Endothelial cell of umbilical vein (primary cell): Measurements from ENCODE around the gene COL26A1. TPM values are rescaled to one million over a fixed set of nuclear protein-coding genes. Genes with fewer than 3 reads are reported as not detected.

ENCODE experiments used
- BruUV-seq: library from RNA; stranded (reverse); fragments of 400-500 nt; replicated peaks from 2 replicates; lab custom pipeline; 2021; lab: Mats Ljungman, UMichigan
- CTCF ChIA-PET: fragments of 300-600, 350-600 bp; sonication (Branson Sonifier 250); formaldehyde crosslinking; loops from one replicate; lab custom pipeline; 2021; ENCODE audit warnings: antibody characterized with exemption, inconsistent platforms; lab: Charles Lee
- POLR2A ChIA-PET: fragments of 300-600, 350-600 bp; sonication (Branson Sonifier 250); formaldehyde crosslinking; loops from one replicate; lab custom pipeline; 2021; ENCODE audit warnings: antibody characterized with exemption, inconsistent platforms; lab: Charles Lee
- DNase-seq: peaks from one replicate; pipeline ENCODE4 v3.0.0-alpha.2; 2011; ENCODE audit warnings: low read depth, low spot score
- FAIRE-seq: peaks from 2 replicates; lab custom pipeline; 2011; peaks lifted over from hg19 to GRCh38; lab: Jason Lieb, UNC
- H2AFZ ChIP-seq: 2 replicates; pipeline ENCODE4 v1.6.0; 2012; ENCODE audit warnings: low read depth, low read length, control low read depth, inconsistent platforms
- H3K27ac ChIP-seq: 2 replicates; pipeline ENCODE4 v1.5.1; 2011; ENCODE audit warnings: low read depth, mild to moderate bottlenecking, control low read depth, low read length, moderate library complexity; ENCODE audit not compliant: insufficient read depth
- H3K27me3 ChIP-seq, 2 experiments: 2 replicates each; pipeline versions ENCODE4 v1.6.0 to v1.6.1; 2011; ENCODE audit warnings: low read length in 2 of 2, mixed read lengths in 1 of 2; ENCODE audit not compliant: control insufficient read depth in 2 of 2, insufficient read depth in 2 of 2
- H3K36me3 ChIP-seq, 2 experiments: 2 replicates in 1 of 2; 3 replicates in 1 of 2; pipeline ENCODE4 v1.5.1; 2011; ENCODE audit warnings: low read length in 2 of 2, mild to moderate bottlenecking in 1 of 2, moderate library complexity in 1 of 2; ENCODE audit not compliant: control insufficient read depth in 2 of 2, insufficient read depth in 2 of 2; ENCODE audit errors: extremely low read depth in 1 of 2
- H3K4me1 ChIP-seq: 3 replicates; pipeline ENCODE4 v1.5.1; 2011; ENCODE audit warnings: mild to moderate bottlenecking, low read length; ENCODE audit not compliant: control insufficient read depth, insufficient read depth; ENCODE audit errors: extremely low read depth
- H3K4me2 ChIP-seq: 2 replicates; pipeline ENCODE4 v1.6.1; 2011; ENCODE audit warnings: low read length, control low read depth, mixed read lengths; ENCODE audit not compliant: insufficient read depth
- H3K4me3 ChIP-seq, 3 experiments: fragments of 200-600 bp in 1 of 3; sonication (generic), shearing (Covaris generic) in 1 of 3; replicated peaks in 1 of 3; 2 replicates each; pipeline ENCODE4 v1.5.1; 2011 to 2016; ENCODE audit warnings: control low read depth in 3 of 3, low read length in 3 of 3, mild to moderate bottlenecking in 2 of 3, inconsistent platforms in 1 of 3, low read depth in 1 of 3, moderate library complexity in 1 of 3; ENCODE audit not compliant: insufficient read depth in 1 of 3
- H3K79me2 ChIP-seq: 2 replicates; pipeline ENCODE4 v1.6.0; 2012; ENCODE audit warnings: low read length, inconsistent platforms; ENCODE audit not compliant: control insufficient read depth, insufficient read depth
- H3K9ac ChIP-seq: replicated peaks from 2 replicates; pipeline ENCODE3; 2011; ENCODE audit warnings: low read length, control low read depth; ENCODE audit not compliant: insufficient read depth; ENCODE audit errors: extremely low read depth
- H3K9me1 ChIP-seq: replicated peaks from 3 replicates; pipeline ENCODE4 v1.6.0; 2011; ENCODE audit warnings: mild to moderate bottlenecking, low read length; ENCODE audit not compliant: control insufficient read depth, insufficient read depth; ENCODE audit errors: extremely low read depth
- H3K9me3 ChIP-seq: replicated peaks from 2 replicates; pipeline ENCODE4 v1.5.1; 2012; ENCODE audit warnings: low read length, inconsistent platforms; ENCODE audit not compliant: control insufficient read depth, insufficient read depth
- H4K20me1 ChIP-seq: replicated peaks from 2 replicates; pipeline ENCODE3; 2011; ENCODE audit warnings: mild to moderate bottlenecking, low read length; ENCODE audit not compliant: control insufficient read depth, insufficient read depth; ENCODE audit errors: extremely low read depth
- EZH2 ChIP-seq: IDR thresholded peaks from 2 replicates; pipeline ENCODE4 v1.6.1; 2012; ENCODE audit warnings: borderline replicate concordance, low read depth, mild to moderate bottlenecking, moderate library complexity, low read length, inconsistent platforms; ENCODE audit not compliant: severe bottlenecking
- FOS ChIP-seq: IDR thresholded peaks from 2 replicates; pipeline ENCODE4 v1.6.1; 2011; ENCODE audit warnings: mild to moderate bottlenecking, low read length, moderate library complexity, borderline replicate concordance; ENCODE audit not compliant: insufficient read depth
- GATA2 ChIP-seq: IDR thresholded peaks from 2 replicates; pipeline ENCODE4 v1.7.0; 2011; ENCODE audit warnings: low read depth, mild to moderate bottlenecking, moderate library complexity, mixed read lengths, low read length; ENCODE audit not compliant: insufficient read length, insufficient read depth
- JUN ChIP-seq: IDR thresholded peaks from 2 replicates; pipeline ENCODE4 v1.6.1; 2011; ENCODE audit warnings: borderline replicate concordance, low read depth; ENCODE audit not compliant: insufficient read length, insufficient read depth
- MYC ChIP-seq: IDR thresholded peaks from one replicate; pipeline ENCODE4 v1.6.1; 2011; ENCODE audit warnings: mild to moderate bottlenecking, low read depth, low read length
- POLR2A ChIP-seq: IDR thresholded peaks from 2 replicates; pipeline ENCODE4 v1.6.1; 2012; ENCODE audit warnings: low read depth, mild to moderate bottlenecking, control low read depth, low read length
- POLR2AphosphoS5 ChIP-seq: IDR thresholded peaks from 2 replicates; pipeline ENCODE4 v1.6.1; 2012; ENCODE audit warnings: low read depth, mild to moderate bottlenecking, control low read depth, low read length, moderate library complexity; ENCODE audit not compliant: insufficient read depth
- dilution Hi-C: fragments of 300-500 bp; cut with MboI; formaldehyde crosslinking; loops from one replicate; pipeline ENCODE4 v1.15.0; 2019; ENCODE audit warnings: low sequenced_read_pairs; ENCODE audit not compliant: extremely low pct_ligation_motif_present
- intact Hi-C: fragments of 100-400 bp; cut with micrococcal nuclease; formaldehyde crosslinking; loops from one replicate; pipeline ENCODE4 v1.10.0; 2022
- polyA plus RNA-seq, 4 experiments: library from polyadenylated mRNA; depleted of rRNA in 3 of 4; stranded (reverse) in 3 of 4; unstranded in 1 of 4; fragments of >200 nt; gene quantifications; 2 replicates each; pipeline versions ENCODE4 v1.2.1 to v1.2.3, GENCODE V29; 2011 to 2012; ENCODE audit warnings: missing spikeins in 1 of 4
- total RNA-seq: library from RNA; stranded (reverse); gene quantifications from 2 replicates; pipeline ENCODE4 v1.2.3, GENCODE V29; 2021
- TF ChIP-seq, protein P1 (sequence below): IDR thresholded peaks from 2 replicates; pipeline ENCODE4 v1.6.1; 2011; ENCODE audit not compliant: insufficient read depth, insufficient read length
- TF ChIP-seq, protein P2 (sequence below), 2 donors: IDR thresholded peaks; 1 replicate in 1 of 2; 2 replicates in 1 of 2; pipeline ENCODE4 v1.5.1; 2011; ENCODE audit warnings: low read length in 2 of 2, mild to moderate bottlenecking in 2 of 2, moderate library complexity in 2 of 2, control low read depth in 1 of 2, inconsistent platforms in 1 of 2, low read depth in 1 of 2; ENCODE audit not compliant: insufficient read depth in 1 of 2; ENCODE audit errors: extremely low read depth in 1 of 2

The COL26A1 gene
- total and polyA plus RNA-seq, 2 donors (not counting 3 experiments of a cell fraction or from before 2014, with no cell fraction given): not detected

DNA sequence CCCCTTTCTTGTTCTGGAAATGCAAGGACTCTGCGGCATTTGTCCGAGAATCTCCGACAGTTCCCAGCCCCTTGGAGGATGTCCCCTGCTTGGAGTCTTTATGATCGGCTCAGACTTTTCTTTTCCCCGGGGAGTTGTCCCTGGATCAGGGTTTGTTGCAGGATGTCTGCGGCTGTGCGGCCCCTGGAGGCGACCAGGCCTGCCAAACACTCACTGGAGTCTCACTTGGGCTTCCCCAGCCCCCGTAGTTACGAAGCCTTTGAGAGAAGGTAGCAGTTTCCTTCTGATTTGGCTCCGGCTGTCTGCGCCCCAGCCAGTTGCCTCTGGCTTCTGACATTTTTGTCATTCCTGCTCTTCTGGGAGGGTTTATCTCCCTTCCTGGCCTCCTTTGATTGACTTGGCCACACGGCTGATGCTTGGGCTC lies 16.1 kb downstream of the COL26A1 start:
- Histone ChIP-seq H3K27me3 (peaks cover 7 to 17% of the 10 kb centered on the region in 2 experiments), H3K27ac (no peak overlapping the region), H3K9me3 (no peaks in the 10 kb centered on the region), H2AFZ (no peak overlapping the region), H3K9ac (no peak overlapping the region), H3K4me2 (no peak overlapping the region), H3K36me3 (no peaks in the 10 kb centered on the region), H3K79me2 (no peaks in the 10 kb centered on the region), H4K20me1 (no peaks in the 10 kb centered on the region), H3K4me1 (no peaks in the 10 kb centered on the region), H3K9me1 (no peaks in the 10 kb centered on the region), H3K4me3 (no peak overlapping the region)
- no TSS peak for BruUV-seq
- intact Hi-C loops (no loop called here), dilution Hi-C loops (no loop called here)
- FAIRE-seq (no peak), DNase-seq (no peak)
- TF ChIP-seq POLR2A (no peak), EZH2 (no peak), GATA2 (no peak), FOS (no peak), JUN (no peak), MYC (no peak), POLR2AphosphoS5 (no peak)
- TF ChIP-seq, protein P1, sequence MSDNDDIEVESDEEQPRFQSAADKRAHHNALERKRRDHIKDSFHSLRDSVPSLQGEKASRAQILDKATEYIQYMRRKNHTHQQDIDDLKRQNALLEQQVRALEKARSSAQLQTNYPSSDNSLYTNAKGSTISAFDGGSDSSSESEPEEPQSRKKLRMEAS: no peak
- TF ChIP-seq, protein P2, sequence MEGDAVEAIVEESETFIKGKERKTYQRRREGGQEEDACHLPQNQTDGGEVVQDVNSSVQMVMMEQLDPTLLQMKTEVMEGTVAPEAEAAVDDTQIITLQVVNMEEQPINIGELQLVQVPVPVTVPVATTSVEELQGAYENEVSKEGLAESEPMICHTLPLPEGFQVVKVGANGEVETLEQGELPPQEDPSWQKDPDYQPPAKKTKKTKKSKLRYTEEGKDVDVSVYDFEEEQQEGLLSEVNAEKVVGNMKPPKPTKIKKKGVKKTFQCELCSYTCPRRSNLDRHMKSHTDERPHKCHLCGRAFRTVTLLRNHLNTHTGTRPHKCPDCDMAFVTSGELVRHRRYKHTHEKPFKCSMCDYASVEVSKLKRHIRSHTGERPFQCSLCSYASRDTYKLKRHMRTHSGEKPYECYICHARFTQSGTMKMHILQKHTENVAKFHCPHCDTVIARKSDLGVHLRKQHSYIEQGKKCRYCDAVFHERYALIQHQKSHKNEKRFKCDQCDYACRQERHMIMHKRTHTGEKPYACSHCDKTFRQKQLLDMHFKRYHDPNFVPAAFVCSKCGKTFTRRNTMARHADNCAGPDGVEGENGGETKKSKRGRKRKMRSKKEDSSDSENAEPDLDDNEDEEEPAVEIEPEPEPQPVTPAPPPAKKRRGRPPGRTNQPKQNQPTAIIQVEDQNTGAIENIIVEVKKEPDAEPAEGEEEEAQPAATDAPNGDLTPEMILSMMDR (IDR thresholded peaks at IDR 0.05; ENCODE audit: extremely low read depth in 1 of 2, insufficient read depth in 1 of 2, low read depth in 1 of 2, low read length in 2 of 2): no peak
- POLR2A ChIA-PET: no interaction called here
- CTCF ChIA-PET: interaction anchor here (1.6 kb wide), 1 partner anchor 8 kb away, joined by 5 read pairs; no protein-coding TSS in a partner anchor
